Measurements from ENCODE around the gene HOXD4. TPM values are rescaled to one million over a fixed set of nuclear protein-coding genes. Genes with fewer than 3 reads are reported as not detected.

The HOXD4 gene
- total RNA-seq: not detected

GRCh38 chr2:176151442-176152287 lies at the start of gene HOXD4:
Gene HOXD4, plus strand, starts transcription at chr2:176151550. Its CDS starts 84 bp downstream, at chr2:176151634.
- ATAC-seq (ENCODE audit: low read depth) (no peak), DNase-seq (no peak)
- Mint-ChIP-seq H3K27me3 (peaks cover 91% of the 10 kb centered on the region), H3K27ac (no peak within 1 kb of the TSS), H3K4me3 (no peak within 1 kb of the TSS), H3K9me3 (peaks cover 2% of the 10 kb centered on the region), H3K4me1 (peaks cover 5% of the 10 kb centered on the region), H3K36me3 (no peaks in the 10 kb centered on the region)
- POLR2A ChIA-PET: no interaction called here

- POLR2A ChIA-PET: no interaction called here
- no peak for DNase-seq
- peaks cover 94% of the 10 kb centered on the region for H3K27me3 Mint-ChIP-seq
- no peak overlapping the region for H3K27ac Mint-ChIP-seq
- H3K4me3 Mint-ChIP-seq: no peak overlapping the region
- H3K4me1 Mint-ChIP-seq: peaks cover 16% of the 10 kb centered on the region
- ATAC-seq (ENCODE audit: low read depth): no peak
- H3K36me3 Mint-ChIP-seq: no peaks in the 10 kb centered on the region
- no peaks in the 10 kb centered on the region for H3K9me3 Mint-ChIP-seq
Measured at GRCh38 chr2:176101842-176102241, 49.5 kb upstream of the HOXD4 start.

GRCh38 chr2:176102309-176102866 lies 49.0 kb upstream of the HOXD4 start:
- Mint-ChIP-seq H3K4me1 (peaks cover 13% of the 10 kb centered on the region), H3K9me3 (no peaks in the 10 kb centered on the region), H3K27me3 (peaks cover 92% of the 10 kb centered on the region), H3K27ac (no peak overlapping the region), H3K36me3 (no peaks in the 10 kb centered on the region), H3K4me3 (no peak overlapping the region)
- POLR2A ChIA-PET: no interaction called here
- ATAC-seq (ENCODE audit: low read depth): no peak
- no peak for DNase-seq

GRCh38 chr2:176103194-176103593 lies 48.2 kb upstream of the HOXD4 start:
- DNase-seq: no peak
- H3K27me3 Mint-ChIP-seq: peaks cover 84% of the 10 kb centered on the region
- H3K4me1 Mint-ChIP-seq: peaks cover 7% of the 10 kb centered on the region
- no peak overlapping the region for H3K4me3 Mint-ChIP-seq
- H3K9me3 Mint-ChIP-seq: no peaks in the 10 kb centered on the region
- POLR2A ChIA-PET: no interaction called here
- H3K27ac Mint-ChIP-seq: no peak overlapping the region
- H3K36me3 Mint-ChIP-seq: no peaks in the 10 kb centered on the region
- no peak for ATAC-seq (ENCODE audit: low read depth)

- H3K9me3 Mint-ChIP-seq: no peaks in the 10 kb centered on the region
- POLR2A ChIA-PET: no interaction called here
- peaks cover 79% of the 10 kb centered on the region for H3K27me3 Mint-ChIP-seq
- H3K4me1 Mint-ChIP-seq: peaks cover 8% of the 10 kb centered on the region
- DNase-seq: no peak
- no peak overlapping the region for H3K27ac Mint-ChIP-seq
- peak overlapping the region; percentile 25 for H3K4me3 Mint-ChIP-seq
- no peaks in the 10 kb centered on the region for H3K36me3 Mint-ChIP-seq
- no peak for ATAC-seq (ENCODE audit: low read depth)
Measured at GRCh38 chr2:176103742-176104315, 47.5 kb upstream of the HOXD4 start.

- Mint-ChIP-seq H3K4me1 (peaks cover 9% of the 10 kb centered on the region), H3K27me3 (peaks cover 79% of the 10 kb centered on the region), H3K9me3 (peaks cover 2% of the 10 kb centered on the region), H3K27ac (peak overlapping the region; percentile 75), H3K4me3 (peak overlapping the region; percentile 25), H3K36me3 (peaks cover 2% of the 10 kb centered on the region)
- ATAC-seq (ENCODE audit: low read depth) (no peak), DNase-seq (no peak)
- POLR2A ChIA-PET: no interaction called here
Measured at GRCh38 chr2:176104316-176105077, 46.9 kb upstream of the HOXD4 start.

- POLR2A ChIA-PET: interaction anchor here (0.6 kb wide), 1 partner anchor 26 kb away, joined by 4 read pairs; no protein-coding TSS in a partner anchor
- no peak for DNase-seq
Measured at GRCh38 chr2:176105078-176105729, 46.1 kb upstream of the HOXD4 start.

GRCh38 chr2:176105730-176106580 lies 45.4 kb upstream of the HOXD4 start:
- Mint-ChIP-seq H3K27me3 (peaks cover 82% of the 10 kb centered on the region), H3K9me3 (peaks cover 2% of the 10 kb centered on the region), H3K4me3 (peak overlapping the region; percentile 3), H3K36me3 (peaks cover 2% of the 10 kb centered on the region), H3K27ac (peak overlapping the region; percentile 77), H3K4me1 (peaks cover 9% of the 10 kb centered on the region)
- DNase-seq (no peak), ATAC-seq (ENCODE audit: low read depth) (no peak)
- POLR2A ChIA-PET: interaction anchor here (0.6 kb wide), 1 partner anchor 25 kb away, joined by 4 read pairs; no protein-coding TSS in a partner anchor

More at GRCh38 chr2:176105078-176105729, 46.1 kb upstream of the HOXD4 start:
- Mint-ChIP-seq H3K4me3 (no peak overlapping the region), H3K27me3 (peaks cover 82% of the 10 kb centered on the region), H3K9me3 (peaks cover 2% of the 10 kb centered on the region), H3K36me3 (peaks cover 2% of the 10 kb centered on the region), H3K4me1 (peaks cover 9% of the 10 kb centered on the region), H3K27ac (peak overlapping the region; percentile 75)
- ATAC-seq (ENCODE audit: low read depth): no peak

- Mint-ChIP-seq H3K9me3 (peaks cover 2% of the 10 kb centered on the region), H3K27me3 (peaks cover 82% of the 10 kb centered on the region), H3K27ac (peak within 1 kb of the TSS; percentile 77), H3K4me1 (peaks cover 9% of the 10 kb centered on the region), H3K4me3 (peak within 1 kb of the TSS; percentile 3), H3K36me3 (peaks cover 2% of the 10 kb centered on the region)
- ATAC-seq (ENCODE audit: low read depth) (no peak), DNase-seq (no peak)
- POLR2A ChIA-PET: no interaction called here
Measured at GRCh38 chr2:176106581-176107539, 44.5 kb upstream of the HOXD4 start, which contains the start of gene HOXD11. Gene HOXD11, plus strand, starts transcription at chr2:176107280. Its CDS starts 76 bp downstream, at chr2:176107356.

GRCh38 chr2:176107731-176108181 lies 43.6 kb upstream of the HOXD4 start:
- Mint-ChIP-seq H3K4me1 (peaks cover 9% of the 10 kb centered on the region), H3K27me3 (peaks cover 81% of the 10 kb centered on the region), H3K4me3 (no peak overlapping the region), H3K36me3 (peaks cover 2% of the 10 kb centered on the region), H3K27ac (no peak overlapping the region), H3K9me3 (peaks cover 2% of the 10 kb centered on the region)
- ATAC-seq (ENCODE audit: low read depth): no peak
- no peak for DNase-seq
- POLR2A ChIA-PET: no interaction called here

GRCh38 chr2:176109192-176109901 lies 42.0 kb upstream of the HOXD4 start:
- peaks cover 2% of the 10 kb centered on the region for H3K36me3 Mint-ChIP-seq
- DNase-seq: peak; percentile 24
- peaks cover 9% of the 10 kb centered on the region for H3K4me1 Mint-ChIP-seq
- H3K4me3 Mint-ChIP-seq: no peak overlapping the region
- H3K9me3 Mint-ChIP-seq: peaks cover 8% of the 10 kb centered on the region
- no peak for ATAC-seq (ENCODE audit: low read depth)
- POLR2A ChIA-PET: no interaction called here
- H3K27ac Mint-ChIP-seq: no peak overlapping the region
- peaks cover 81% of the 10 kb centered on the region for H3K27me3 Mint-ChIP-seq
